ENCODE data around the gene LIMA1.

The LIMA1 gene

DNA sequence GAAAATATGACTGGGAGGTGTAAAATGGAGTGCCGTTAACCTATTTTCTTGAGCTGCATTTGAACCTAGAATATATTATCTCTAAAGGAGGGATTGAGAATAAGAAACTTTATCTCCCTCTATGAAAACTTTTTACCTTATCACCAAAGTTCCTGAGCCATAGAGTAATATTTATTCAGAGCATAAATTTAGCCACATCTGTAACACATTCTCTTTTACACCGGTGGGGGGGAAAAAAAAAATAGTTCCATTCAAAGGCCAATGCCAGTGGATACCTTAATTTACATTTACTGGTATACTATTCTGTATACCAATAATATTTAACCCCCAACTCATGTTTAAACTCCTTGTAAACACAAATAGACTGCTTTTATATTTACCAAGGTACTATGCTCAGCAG is 137.9 kb downstream of the LIMA1 start:
- DNase-seq = no peak

DNA sequence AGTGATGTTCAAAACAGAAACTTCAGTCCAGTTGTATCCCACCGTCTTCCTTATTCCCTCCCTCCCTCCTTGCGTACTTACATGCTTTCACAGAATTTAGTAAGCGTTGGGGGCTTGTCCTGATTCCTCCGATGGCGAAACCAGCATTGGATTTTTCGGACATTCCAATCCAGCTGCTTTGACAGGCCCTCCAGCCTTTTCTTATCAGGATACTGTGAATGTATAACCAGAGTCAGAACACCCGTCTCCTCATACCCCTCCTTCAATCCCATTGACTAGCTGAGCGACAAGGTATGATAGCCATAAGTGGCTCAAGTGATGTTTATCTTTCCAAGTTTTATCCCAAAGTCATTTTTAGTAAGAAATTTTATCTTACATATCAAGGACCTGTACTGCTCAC is 140.3 kb downstream of the LIMA1 start:
- DNase-seq = no peak

GRCh38 chr12:50132505-50133135 is 150.7 kb downstream of the LIMA1 start:
- DNase-seq = peak in 2 of 51 donors; percentile 3 to 11

GRCh38 chr12:50129290-50129689 is 154.0 kb downstream of the LIMA1 start:
- no peak for DNase-seq

- DNase-seq = no peak
Measured at GRCh38 chr12:50127546-50127945, 155.8 kb downstream of the LIMA1 start.
